Panc1 (cell line): Measurements from ENCODE around the gene PLA2G2D. TPM values are rescaled to one million over a fixed set of nuclear protein-coding genes. Genes with fewer than 3 reads are reported as not detected.
"Not testable (repeated sequence)": the region's sequence is repeated elsewhere in the genome, so short reads cannot be mapped to it uniquely, and the experiment has no call there.

Experiments used
- ATAC-seq: fragments of 200-7000 bp; cut with Tn5 transposase; 2 replicates; pipeline ENCODE4 v1.9.1; 2020; ENCODE audit warnings: mild to moderate bottlenecking, moderate library complexity
- BruUV-seq: library from RNA; stranded (reverse); fragments of 400-500 nt; replicated peaks from 2 replicates; lab custom pipeline; 2021; lab: Mats Ljungman, UMichigan
- CTCF ChIA-PET: fragments of 300-600 bp; sonication (Branson Sonifier 250); formaldehyde crosslinking; loops from one replicate; lab custom pipeline; 2022; ENCODE audit warnings: antibody characterized with exemption; lab: Charles Lee
- POLR2A ChIA-PET: fragments of 300-600 bp; sonication (Branson Sonifier 250); formaldehyde crosslinking; loops from one replicate; lab custom pipeline; 2022; ENCODE audit warnings: antibody characterized with exemption; lab: Charles Lee
- DNase-seq: peaks from one replicate; pipeline ENCODE4 v3.0.0-alpha.2; 2010; ENCODE audit warnings: low read depth, low spot score
- H3K27ac ChIP-seq: 2 replicates; pipeline ENCODE4 v1.5.1; 2011; ENCODE audit warnings: mild to moderate bottlenecking, low read length, inconsistent platforms
- H3K27me3 ChIP-seq: fragments of 200-500 bp; sonication (Bioruptor generic); 2 replicates; pipeline ENCODE4 v1.6.0; 2014; ENCODE audit warnings: low read length, inconsistent platforms; ENCODE audit not compliant: control insufficient read depth, insufficient read depth
- H3K36me3 ChIP-seq: fragments of 200-500 bp; sonication (Bioruptor generic); 2 replicates; pipeline ENCODE4 v1.5.1; 2014; ENCODE audit warnings: inconsistent platforms, mild to moderate bottlenecking, low read length, moderate library complexity; ENCODE audit not compliant: control insufficient read depth, insufficient read depth
- H3K4me1 ChIP-seq: 2 replicates; pipeline ENCODE4 v1.5.1; 2011; ENCODE audit warnings: inconsistent platforms, mild to moderate bottlenecking, low read length, moderate library complexity; ENCODE audit not compliant: control insufficient read depth, insufficient read depth
- H3K4me3 ChIP-seq, 2 experiments: 2 replicates each; pipeline ENCODE4 v1.5.1; 2011 to 2012; ENCODE audit warnings: low read depth in 2 of 2, low read length in 2 of 2, mild to moderate bottlenecking in 2 of 2, inconsistent platforms in 1 of 2, moderate library complexity in 1 of 2
- H3K9me3 ChIP-seq: fragments of 200-500 bp; sonication (Bioruptor generic); 2 replicates; pipeline ENCODE4 v1.5.1; 2014; ENCODE audit warnings: low read depth, mild to moderate bottlenecking, inconsistent platforms, low read length, moderate library complexity; ENCODE audit not compliant: control insufficient read depth, insufficient read depth
- POLR2AphosphoS5 ChIP-seq: IDR thresholded peaks from 2 replicates; pipeline ENCODE4 v1.6.1; 2012; ENCODE audit warnings: mild to moderate bottlenecking, low read depth, low read length, moderate library complexity
- SIN3A ChIP-seq: IDR thresholded peaks from 2 replicates; pipeline ENCODE4 v1.6.1; 2012; ENCODE audit warnings: low read depth, mild to moderate bottlenecking, low read length, moderate library complexity, borderline replicate concordance; ENCODE audit not compliant: insufficient read depth
- TCF7L2 ChIP-seq: IDR thresholded peaks from 2 replicates; pipeline ENCODE4 v1.6.1; 2011; ENCODE audit warnings: mild to moderate bottlenecking, low read depth, low read length, inconsistent platforms
- in situ Hi-C: cut with HindIII; loops from 2 replicates; pipeline ENCODE4 v1.10.0; 2016; ENCODE audit warnings: low sequenced_read_pairs, low pct_unique_long_range_greater_than_20kb
- intact Hi-C: fragments of 100-400 bp; cut with micrococcal nuclease; formaldehyde crosslinking; loops from one replicate; pipeline ENCODE4 v1.10.0; 2022; ENCODE audit not compliant: unreplicated experiment
- total RNA-seq: library from RNA; stranded (reverse); gene quantifications from one replicate; pipeline ENCODE4 v1.2.1, GENCODE V29; 2021; ENCODE audit not compliant: unreplicated experiment
- TF ChIP-seq, protein P1 (sequence below), 2 experiments: IDR thresholded peaks; 2 replicates each; pipeline ENCODE4 v1.6.1; 2011 to 2012; ENCODE audit warnings: low read depth in 2 of 2, control low read depth in 1 of 2, low read length in 1 of 2, mild to moderate bottlenecking in 1 of 2, moderate library complexity in 1 of 2; ENCODE audit not compliant: insufficient read depth in 1 of 2
- TF ChIP-seq, protein P2 (sequence below): fragments of 450-650 bp; IDR thresholded peaks from 2 replicates; pipeline ENCODE4 v1.5.1; 2017; ENCODE audit warnings: mild to moderate bottlenecking

The PLA2G2D gene
- total RNA-seq, 1 experiment from 2014 or later = not detected

DNA sequence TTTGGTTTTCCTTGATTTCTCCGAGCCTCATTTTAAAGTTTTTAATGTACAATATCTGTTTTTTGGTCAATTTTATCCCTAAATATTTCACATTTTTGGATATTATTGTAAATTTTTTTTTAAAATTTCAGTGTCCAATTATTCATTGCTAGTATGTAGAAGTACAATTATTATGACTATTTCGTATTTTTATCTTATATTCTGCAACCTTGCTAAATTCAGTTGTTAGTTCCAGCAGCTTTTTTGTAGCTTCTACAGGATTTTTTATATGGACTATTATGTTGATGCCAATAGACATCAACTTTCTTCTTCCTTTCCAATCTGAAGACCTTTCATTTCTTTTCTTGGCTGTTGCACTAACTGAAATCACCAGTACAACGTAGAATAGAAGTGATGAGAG lies 15.7 kb upstream of the PLA2G2D start:
- no peak overlapping the region for H3K4me3 ChIP-seq
- H3K9me3 ChIP-seq = no peaks in the 10 kb centered on the region
- TF ChIP-seq SIN3A (no peak), POLR2AphosphoS5 (no peak), TCF7L2 (no peak)
- TF ChIP-seq, protein P1, sequence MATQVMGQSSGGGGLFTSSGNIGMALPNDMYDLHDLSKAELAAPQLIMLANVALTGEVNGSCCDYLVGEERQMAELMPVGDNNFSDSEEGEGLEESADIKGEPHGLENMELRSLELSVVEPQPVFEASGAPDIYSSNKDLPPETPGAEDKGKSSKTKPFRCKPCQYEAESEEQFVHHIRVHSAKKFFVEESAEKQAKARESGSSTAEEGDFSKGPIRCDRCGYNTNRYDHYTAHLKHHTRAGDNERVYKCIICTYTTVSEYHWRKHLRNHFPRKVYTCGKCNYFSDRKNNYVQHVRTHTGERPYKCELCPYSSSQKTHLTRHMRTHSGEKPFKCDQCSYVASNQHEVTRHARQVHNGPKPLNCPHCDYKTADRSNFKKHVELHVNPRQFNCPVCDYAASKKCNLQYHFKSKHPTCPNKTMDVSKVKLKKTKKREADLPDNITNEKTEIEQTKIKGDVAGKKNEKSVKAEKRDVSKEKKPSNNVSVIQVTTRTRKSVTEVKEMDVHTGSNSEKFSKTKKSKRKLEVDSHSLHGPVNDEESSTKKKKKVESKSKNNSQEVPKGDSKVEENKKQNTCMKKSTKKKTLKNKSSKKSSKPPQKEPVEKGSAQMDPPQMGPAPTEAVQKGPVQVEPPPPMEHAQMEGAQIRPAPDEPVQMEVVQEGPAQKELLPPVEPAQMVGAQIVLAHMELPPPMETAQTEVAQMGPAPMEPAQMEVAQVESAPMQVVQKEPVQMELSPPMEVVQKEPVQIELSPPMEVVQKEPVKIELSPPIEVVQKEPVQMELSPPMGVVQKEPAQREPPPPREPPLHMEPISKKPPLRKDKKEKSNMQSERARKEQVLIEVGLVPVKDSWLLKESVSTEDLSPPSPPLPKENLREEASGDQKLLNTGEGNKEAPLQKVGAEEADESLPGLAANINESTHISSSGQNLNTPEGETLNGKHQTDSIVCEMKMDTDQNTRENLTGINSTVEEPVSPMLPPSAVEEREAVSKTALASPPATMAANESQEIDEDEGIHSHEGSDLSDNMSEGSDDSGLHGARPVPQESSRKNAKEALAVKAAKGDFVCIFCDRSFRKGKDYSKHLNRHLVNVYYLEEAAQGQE (IDR thresholded peaks at IDR 0.05; ENCODE audit: insufficient read depth in 1 of 2, low read depth in 2 of 2, low read length in 1 of 2) = no peak
- TF ChIP-seq, protein P2, sequence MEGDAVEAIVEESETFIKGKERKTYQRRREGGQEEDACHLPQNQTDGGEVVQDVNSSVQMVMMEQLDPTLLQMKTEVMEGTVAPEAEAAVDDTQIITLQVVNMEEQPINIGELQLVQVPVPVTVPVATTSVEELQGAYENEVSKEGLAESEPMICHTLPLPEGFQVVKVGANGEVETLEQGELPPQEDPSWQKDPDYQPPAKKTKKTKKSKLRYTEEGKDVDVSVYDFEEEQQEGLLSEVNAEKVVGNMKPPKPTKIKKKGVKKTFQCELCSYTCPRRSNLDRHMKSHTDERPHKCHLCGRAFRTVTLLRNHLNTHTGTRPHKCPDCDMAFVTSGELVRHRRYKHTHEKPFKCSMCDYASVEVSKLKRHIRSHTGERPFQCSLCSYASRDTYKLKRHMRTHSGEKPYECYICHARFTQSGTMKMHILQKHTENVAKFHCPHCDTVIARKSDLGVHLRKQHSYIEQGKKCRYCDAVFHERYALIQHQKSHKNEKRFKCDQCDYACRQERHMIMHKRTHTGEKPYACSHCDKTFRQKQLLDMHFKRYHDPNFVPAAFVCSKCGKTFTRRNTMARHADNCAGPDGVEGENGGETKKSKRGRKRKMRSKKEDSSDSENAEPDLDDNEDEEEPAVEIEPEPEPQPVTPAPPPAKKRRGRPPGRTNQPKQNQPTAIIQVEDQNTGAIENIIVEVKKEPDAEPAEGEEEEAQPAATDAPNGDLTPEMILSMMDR = no peak
- POLR2A ChIA-PET = no interaction called here
- no peaks in the 10 kb centered on the region for H3K36me3 ChIP-seq
- no TSS peak for BruUV-seq
- intact Hi-C loops = no loop called here
- in situ Hi-C loops = no loop called here
- CTCF ChIA-PET = no interaction called here
- DNase-seq (no peak), ATAC-seq (no peak)
- no peak overlapping the region for H3K27ac ChIP-seq
- H3K4me1 ChIP-seq = no peaks in the 10 kb centered on the region
- H3K27me3 ChIP-seq = no peaks in the 10 kb centered on the region

DNA sequence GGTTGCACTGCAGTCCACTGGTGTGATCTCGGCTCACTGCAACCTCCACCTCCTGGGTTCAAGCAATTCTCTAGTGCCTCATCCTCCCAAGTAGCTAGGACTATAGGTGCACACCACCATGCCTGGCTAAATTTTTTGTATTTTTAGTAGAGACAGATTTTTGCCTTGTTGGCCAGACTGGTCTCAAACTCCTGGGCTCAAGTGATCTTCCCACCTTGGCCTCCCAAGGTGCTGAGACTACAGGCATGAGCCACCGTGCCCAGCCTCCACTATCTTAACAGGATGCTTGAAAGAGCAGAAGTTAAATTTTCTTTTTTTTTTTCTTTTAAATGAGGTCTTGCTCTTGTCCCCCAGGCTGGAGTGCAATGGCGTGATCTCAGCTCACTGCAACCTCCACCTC lies 11.2 kb upstream of the PLA2G2D start:
- H3K4me3 ChIP-seq, in situ Hi-C loops, CTCF ChIA-PET, BruUV-seq, H3K27ac ChIP-seq, POLR2A ChIA-PET, ATAC-seq, H3K36me3 ChIP-seq, DNase-seq, H3K4me1 ChIP-seq, H3K27me3 ChIP-seq, H3K9me3 ChIP-seq, intact Hi-C loops: not testable (repeated sequence)

DNA sequence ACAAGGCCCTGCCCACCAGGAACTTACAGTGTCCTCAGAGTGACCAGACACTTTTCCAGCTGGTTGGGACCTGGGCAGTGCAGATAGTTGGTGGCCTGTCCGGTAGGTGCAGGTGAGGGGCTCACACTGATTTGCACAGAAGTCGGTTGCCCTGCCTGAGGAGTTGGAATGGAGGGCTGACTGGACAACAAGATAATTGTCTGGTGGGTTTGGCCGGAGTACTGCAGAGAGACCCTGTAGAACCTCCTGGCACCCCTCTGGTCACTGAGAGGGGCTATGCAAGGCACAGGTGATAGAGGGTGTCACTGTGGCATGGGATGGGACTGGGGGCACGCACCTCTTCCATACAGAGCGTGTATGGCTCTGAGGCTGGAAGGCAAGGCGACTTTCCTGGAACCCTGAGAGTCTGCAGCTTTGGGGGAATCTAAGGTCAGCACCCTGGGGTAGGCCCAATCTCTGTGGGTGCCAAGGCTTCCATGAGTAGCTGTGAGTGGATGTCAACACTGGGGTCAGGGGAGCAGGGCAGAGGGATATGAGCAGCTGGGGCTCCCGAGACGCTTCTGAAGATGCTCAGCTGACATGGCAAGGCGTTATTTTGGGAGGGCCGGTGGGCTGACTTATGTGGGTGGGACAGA lies 7.6 kb upstream of the PLA2G2D start:
- no peaks in the 10 kb centered on the region for H3K9me3 ChIP-seq
- in situ Hi-C loops (no loop called here), intact Hi-C loops (no loop called here)
- no peaks in the 10 kb centered on the region for H3K36me3 ChIP-seq
- BruUV-seq = no TSS peak
- no peak overlapping the region for H3K27ac ChIP-seq
- TF ChIP-seq, protein P2 = no peak
- ATAC-seq (no peak), DNase-seq (no peak)
- H3K27me3 ChIP-seq = peaks cover under 1% of the 10 kb centered on the region
- H3K4me1 ChIP-seq = no peaks in the 10 kb centered on the region; the same call in 1 of the 2 replicates
- H3K4me3 ChIP-seq = no peak overlapping the region
- ChIA-PET POLR2A (no interaction called here), CTCF (no interaction called here)
